H1 (cell line): ENCODE measurements around the gene POU6F2. TPM values are rescaled to one million over a fixed set of nuclear protein-coding genes. Genes with fewer than 3 reads are reported as not detected.

Experiments
- CREB1 ChIP-seq: IDR thresholded peaks from 2 replicates; pipeline ENCODE4 v1.6.1; 2012; ENCODE audit warnings: inconsistent platforms
- CTCF ChIP-seq, 3 experiments: IDR thresholded peaks; 1 replicate in 2 of 3; 2 replicates in 1 of 3; pipeline versions ENCODE4 v1.5.1 to v1.6.1; 2011; ENCODE audit warnings: low read length in 3 of 3, mild to moderate bottlenecking in 3 of 3, inconsistent platforms in 2 of 3, low read depth in 1 of 3, moderate library complexity in 1 of 3; ENCODE audit not compliant: insufficient read depth in 1 of 3; ENCODE audit errors: control extremely low read depth in 1 of 3
- RBBP5 ChIP-seq: IDR thresholded peaks from 2 replicates; pipeline ENCODE4 v1.7.1; 2012; ENCODE audit warnings: low read depth, mild to moderate bottlenecking, inconsistent platforms, low read length, moderate library complexity, borderline replicate concordance
- polyA plus RNA-seq, 7 experiments: library from polyadenylated mRNA; depleted of rRNA in 3 of 7; stranded (reverse) in 5 of 7; unstranded in 2 of 7; fragments of >200 nt in 5 of 7; fragments of 200-250 nt in 2 of 7; gene quantifications; 1 replicate in 5 of 7; 2 replicates in 1 of 7; 4 replicates in 1 of 7; pipeline versions ENCODE4 v1.2.1 to v1.2.3, GENCODE V29; 2011 to 2013; ENCODE audit warnings: missing spikeins in 2 of 7, mixed read lengths in 2 of 7
- total RNA-seq: library from RNA; stranded (reverse); fragmentation: NEBNext Ultra II Directional; extraction: Animal tissue kit (Norgen Biotek cat#: 25700); gene quantifications from 2 replicates; pipeline ENCODE4 v1.2.1, GENCODE V29; 2021
- TF ChIP-seq, protein P1 (sequence below): IDR thresholded peaks from 2 replicates; pipeline ENCODE4 v1.6.1; 2011; ENCODE audit warnings: low read depth, mild to moderate bottlenecking, low read length; ENCODE audit not compliant: insufficient read depth

Gene POU6F2
- total and polyA plus RNA-seq, 2 of the 8 experiments (the other 6 are each of a cell fraction or from before 2014, with no cell fraction given): 1.1 to 2.0 TPM

DNA sequence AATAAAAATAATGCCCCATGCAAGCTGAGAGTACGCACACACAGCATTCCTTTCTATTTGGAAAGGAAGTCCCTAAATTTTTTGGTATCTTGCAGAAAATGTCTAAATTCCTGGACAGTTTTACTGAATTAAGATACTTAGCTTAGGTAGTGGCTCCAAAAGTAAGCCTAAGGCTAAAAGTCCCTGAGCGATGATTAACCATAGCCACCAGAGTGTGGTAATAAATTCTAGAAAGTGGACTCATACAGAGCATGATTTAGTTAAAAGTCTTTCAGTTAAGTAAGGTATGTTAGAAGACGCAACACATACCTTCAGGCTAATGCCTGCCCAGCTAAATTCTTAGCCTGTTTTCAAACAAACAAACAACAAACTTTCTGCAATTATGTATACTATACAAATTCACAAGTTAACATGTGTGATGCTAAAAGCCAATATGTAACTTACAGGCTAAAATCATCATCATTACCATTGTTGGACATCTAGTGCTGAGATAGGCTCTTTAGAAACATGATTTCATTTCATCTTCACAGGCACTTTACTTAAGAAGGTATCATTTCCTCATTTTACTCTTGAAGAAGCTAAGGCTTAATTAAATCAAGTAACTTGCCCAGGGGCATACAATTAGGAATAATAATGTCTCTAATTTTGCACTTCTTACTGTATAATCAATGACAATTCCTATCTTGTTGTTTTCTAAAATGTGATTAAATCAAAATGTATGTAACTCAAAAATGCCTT is 327.1 kb downstream of the POU6F2 start (continued):
- no peak for TF ChIP-seq CTCF (IDR thresholded peaks at IDR 0.05; ENCODE audit: control extremely low read depth in 1 of 3, insufficient read depth in 1 of 3, low read depth in 1 of 3, low read length in 3 of 3)
- no peak for TF ChIP-seq RBBP5
- TF ChIP-seq, protein P1, sequence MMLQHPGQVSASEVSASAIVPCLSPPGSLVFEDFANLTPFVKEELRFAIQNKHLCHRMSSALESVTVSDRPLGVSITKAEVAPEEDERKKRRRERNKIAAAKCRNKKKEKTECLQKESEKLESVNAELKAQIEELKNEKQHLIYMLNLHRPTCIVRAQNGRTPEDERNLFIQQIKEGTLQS: no peak
- no peak for TF ChIP-seq CREB1
